ENCODE data around the gene LCNL1.
A peak's percentile ranks its signal among the peaks of the same experiment; 100 is the strongest.

Gene LCNL1

GRCh38 chr9:136977223-136977622 is 5.6 kb upstream of the LCNL1 start, which contains the start of gene PTGDS:
Gene PTGDS, plus strand, starts transcription at chr9:136977504. Its CDS starts 75 bp downstream, at chr9:136977579.
- DNase-seq = no peak

GRCh38 chr9:136977649-136978072 is 5.1 kb upstream of the LCNL1 start:
- no peak for DNase-seq

GRCh38 chr9:136978073-136978864 is 4.5 kb upstream of the LCNL1 start:
- DNase-seq = peak; percentile 84

- DNase-seq = no peak
These were observed 3.8 kb upstream of the LCNL1 start for GRCh38 chr9:136978865-136979544.

GRCh38 chr9:136979769-136980587 is 2.8 kb upstream of the LCNL1 start:
- no peak for DNase-seq

GRCh38 chr9:136980669-136981478 is 1.9 kb upstream of the LCNL1 start:
- DNase-seq = no peak

GRCh38 chr9:136981588-136982231 is 1.1 kb upstream of the LCNL1 start:
- no peak for DNase-seq

GRCh38 chr9:136983167-136983566 is 374 bp downstream of the LCNL1 start:
- no peak for DNase-seq

- no peak for DNase-seq
These were observed 992 bp downstream of the LCNL1 start for GRCh38 chr9:136983656-136984314.

GRCh38 chr9:136984464-136985026 is 1.8 kb downstream of the LCNL1 start:
- DNase-seq = no peak

- DNase-seq = no peak
These were observed 2.3 kb downstream of the LCNL1 start for GRCh38 chr9:136985027-136985602.

- DNase-seq = no peak
These were observed 3.1 kb downstream of the LCNL1 start for GRCh38 chr9:136985853-136986252.

- DNase-seq = no peak
These were observed 6.1 kb downstream of the LCNL1 start for GRCh38 chr9:136988872-136989271.

- no peak for DNase-seq
These were observed 7.6 kb downstream of the LCNL1 start for GRCh38 chr9:136990242-136990911.

GRCh38 chr9:136991993-136992818 is 9.4 kb downstream of the LCNL1 start, which contains the start of gene PAXX:
Gene PAXX, plus strand, starts transcription at chr9:136992422. Its CDS starts 22 bp downstream, at chr9:136992444.
- peak; percentile 93 for DNase-seq

GRCh38 chr9:136992819-136993369 is 10.1 kb downstream of the LCNL1 start:
- no peak for DNase-seq

GRCh38 chr9:136994180-136994887 is 11.5 kb downstream of the LCNL1 start:
- no peak for DNase-seq

GRCh38 chr9:136994888-136995230 is 12.1 kb downstream of the LCNL1 start:
- no peak for DNase-seq
